Forelimb muscle (tissue), 1 donor: ENCODE results near the gene SLC4A4. TPM values are rescaled to one million over a fixed set of nuclear protein-coding genes. Genes with fewer than 3 reads are reported as not detected.

ENCODE experiments used
- DNase-seq: peaks from one replicate; pipeline ENCODE4 v3.0.0-alpha.2; 2013; ENCODE audit warnings: low read depth
- polyA plus RNA-seq: library from polyadenylated mRNA; unstranded; fragments of 120-200 nt; gene quantifications from one replicate; pipeline ENCODE4 v1.2.1, GENCODE V29; 2013; ENCODE audit not compliant: insufficient read length

SLC4A4 gene
- polyA plus RNA-seq, 1 donor, result 10.4 TPM

GRCh38 chr4:71537551-71538065 is 198.8 kb downstream of the SLC4A4 start:
- no peak for DNase-seq

GRCh38 chr4:71538528-71538927 is 199.7 kb downstream of the SLC4A4 start:
- no peak for DNase-seq

GRCh38 chr4:71540749-71541269 is 202.0 kb downstream of the SLC4A4 start:
- no peak for DNase-seq

- no peak for DNase-seq
These were observed 202.7 kb downstream of the SLC4A4 start for GRCh38 chr4:71541541-71541940.

GRCh38 chr4:71545168-71545567 is 206.3 kb downstream of the SLC4A4 start:
- no peak for DNase-seq

GRCh38 chr4:71549516-71550160 is 210.8 kb downstream of the SLC4A4 start:
- DNase-seq, result no peak

GRCh38 chr4:71550220-71551165 is 211.7 kb downstream of the SLC4A4 start:
- DNase-seq, result no peak

GRCh38 chr4:71553605-71554004 is 214.8 kb downstream of the SLC4A4 start:
- no peak for DNase-seq

- no peak for DNase-seq
These were observed 215.2 kb downstream of the SLC4A4 start for GRCh38 chr4:71554025-71554424.

GRCh38 chr4:71558248-71558647 is 219.4 kb downstream of the SLC4A4 start:
- no peak for DNase-seq

- no peak for DNase-seq
These were observed 221.2 kb downstream of the SLC4A4 start for GRCh38 chr4:71559957-71560571.

GRCh38 chr4:71564775-71565174 is 226.0 kb downstream of the SLC4A4 start:
- no peak for DNase-seq

- no peak for DNase-seq
These were observed 228.0 kb downstream of the SLC4A4 start for GRCh38 chr4:71566856-71567255.

- no peak for DNase-seq
These were observed 229.3 kb downstream of the SLC4A4 start for GRCh38 chr4:71568131-71568530.

- DNase-seq, result no peak
These were observed 231.7 kb downstream of the SLC4A4 start for GRCh38 chr4:71570492-71570891.

GRCh38 chr4:71571346-71571745 is 232.5 kb downstream of the SLC4A4 start:
- no peak for DNase-seq

GRCh38 chr4:71583971-71584370 is 245.2 kb downstream of the SLC4A4 start:
- DNase-seq, result no peak

- no peak for DNase-seq
These were observed 245.8 kb downstream of the SLC4A4 start for GRCh38 chr4:71584585-71584984.

GRCh38 chr4:71586087-71586763 is 247.4 kb downstream of the SLC4A4 start:
- no peak for DNase-seq

GRCh38 chr4:71587995-71588394 is 249.2 kb downstream of the SLC4A4 start:
- DNase-seq, result no peak

- DNase-seq, result no peak
These were observed 254.0 kb downstream of the SLC4A4 start for GRCh38 chr4:71592793-71593192.
